Measurements from ENCODE around the gene OSBPL6. TPM values are rescaled to one million over a fixed set of nuclear protein-coding genes. Genes with fewer than 3 reads are reported as not detected.
"Not testable (repeated sequence)": the region's sequence is repeated elsewhere in the genome, so short reads cannot be mapped to it uniquely, and the experiment has no call there.

OSBPL6 gene
- total RNA-seq, 1 experiment from 2014 or later: 0.30 TPM

DNA sequence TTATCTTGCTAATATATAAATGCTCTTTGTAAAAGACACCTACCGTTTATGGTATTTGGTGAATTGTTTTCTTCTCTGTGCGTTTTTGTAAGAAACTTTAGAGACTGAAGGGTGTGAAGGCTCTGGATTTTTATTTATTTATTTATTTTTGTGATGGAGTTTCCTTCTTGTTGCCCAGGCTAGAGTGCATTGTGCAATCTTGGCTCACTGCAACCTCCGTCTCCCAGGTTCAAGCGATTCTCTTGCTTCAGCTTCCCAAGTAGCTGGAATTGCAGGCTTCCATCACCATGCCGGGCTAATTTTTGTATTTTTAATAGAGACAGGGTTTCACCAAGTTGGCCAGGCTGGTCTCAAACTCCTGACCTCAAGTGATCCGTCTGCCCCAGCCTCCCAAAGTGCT, 129.0 kb downstream of the OSBPL6 start:
- not testable (repeated sequence) for H3K9me2 ChIP-seq (replicated peaks; ENCODE audit: insufficient read depth, low read length); H3K4me3 ChIP-seq (ENCODE audit: low read length); DNase-seq; H4K20me1 ChIP-seq (ENCODE audit: insufficient read depth, low read depth, low read length); H3K36me3 ChIP-seq (ENCODE audit: insufficient read depth, low read length); H3K27ac ChIP-seq (ENCODE audit: low read length); H3K9ac ChIP-seq (ENCODE audit: low read length); H3K9me3 ChIP-seq (ENCODE audit: low read length); H3K4me2 ChIP-seq (ENCODE audit: low read depth, low read length, poor library complexity, severe bottlenecking); H2AFZ ChIP-seq (ENCODE audit: low read length); H3K79me2 ChIP-seq (ENCODE audit: low read length); H3K27me3 ChIP-seq (ENCODE audit: low read length); H3K4me1 ChIP-seq (ENCODE audit: low read length)

DNA sequence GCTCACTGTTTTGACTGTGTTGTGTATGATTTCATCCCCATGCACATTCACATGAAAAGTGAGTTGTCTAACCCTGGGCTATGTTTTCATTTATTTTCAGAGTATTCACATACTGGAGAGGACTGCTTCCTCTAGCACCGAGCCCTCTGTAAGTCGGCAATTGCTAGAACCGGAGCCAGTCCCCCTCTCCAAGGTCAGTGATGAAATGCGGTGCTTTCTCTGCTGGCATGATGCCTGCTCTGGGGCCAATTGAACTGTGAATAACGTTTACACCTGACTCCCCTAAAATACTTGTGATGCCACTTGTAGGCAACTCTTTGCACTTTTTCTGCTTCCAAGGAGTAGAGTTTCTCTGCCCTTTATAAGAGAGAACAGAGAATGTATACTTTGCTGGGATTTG, 129.8 kb downstream of the OSBPL6 start:
- no peak overlapping the region for H2AFZ ChIP-seq (ENCODE audit: low read length)

DNA sequence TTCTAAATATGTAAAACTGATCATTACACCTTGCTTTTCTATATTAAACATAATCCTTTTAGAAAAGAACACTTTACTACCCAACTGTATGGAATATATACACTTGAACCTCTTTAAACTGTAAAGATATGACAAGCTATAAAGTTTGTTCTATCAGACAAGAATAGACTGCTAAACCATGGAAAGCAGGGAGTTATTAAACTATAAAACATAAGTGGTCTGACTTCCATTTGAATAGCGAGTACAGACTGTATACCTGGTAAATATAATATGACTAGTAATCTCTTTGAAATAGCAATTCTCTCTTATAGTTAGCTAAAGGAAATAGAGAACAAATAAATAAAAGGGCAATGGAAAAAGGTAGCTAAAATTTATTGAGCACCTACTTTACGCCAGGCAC, 131.0 kb downstream of the OSBPL6 start:
- no peak overlapping the region for H3K4me3 ChIP-seq (ENCODE audit: low read length)
- no peaks in the 10 kb centered on the region for H3K27me3 ChIP-seq (ENCODE audit: low read length)
- no peaks in the 10 kb centered on the region for H3K36me3 ChIP-seq (ENCODE audit: insufficient read depth, low read length)
- no peak overlapping the region for H3K9ac ChIP-seq (ENCODE audit: low read length)
- no peaks in the 10 kb centered on the region for H3K79me2 ChIP-seq (ENCODE audit: low read length)
- H3K27ac ChIP-seq (ENCODE audit: low read length): no peak overlapping the region
- no peaks in the 10 kb centered on the region for H3K9me3 ChIP-seq (ENCODE audit: low read length)
- no peaks in the 10 kb centered on the region for H3K4me1 ChIP-seq (ENCODE audit: low read length)
- no peaks in the 10 kb centered on the region for H4K20me1 ChIP-seq (ENCODE audit: insufficient read depth, low read depth, low read length)
- H3K4me2 ChIP-seq (ENCODE audit: low read depth, low read length, poor library complexity, severe bottlenecking): no peak overlapping the region
- no peak for DNase-seq
- H3K9me2 ChIP-seq (replicated peaks; ENCODE audit: insufficient read depth, low read length): no peaks in the 10 kb centered on the region
- H2AFZ ChIP-seq (ENCODE audit: low read length): no peak overlapping the region

More for the DNA sequence above, 129.8 kb downstream of the OSBPL6 start:
- Histone ChIP-seq H3K9ac (ENCODE audit: low read length) (no peak overlapping the region), H4K20me1 (ENCODE audit: insufficient read depth, low read depth, low read length) (no peaks in the 10 kb centered on the region), H3K36me3 (ENCODE audit: insufficient read depth, low read length) (no peaks in the 10 kb centered on the region), H3K4me1 (ENCODE audit: low read length) (no peaks in the 10 kb centered on the region), H3K9me2 (replicated peaks; ENCODE audit: insufficient read depth, low read length) (no peaks in the 10 kb centered on the region), H3K27ac (ENCODE audit: low read length) (no peak overlapping the region), H3K79me2 (ENCODE audit: low read length) (no peaks in the 10 kb centered on the region), H3K4me2 (ENCODE audit: low read depth, low read length, poor library complexity, severe bottlenecking) (no peak overlapping the region), H3K4me3 (ENCODE audit: low read length) (no peak overlapping the region), H3K9me3 (ENCODE audit: low read length) (no peaks in the 10 kb centered on the region), H3K27me3 (ENCODE audit: low read length) (no peaks in the 10 kb centered on the region)
- DNase-seq: no peak

DNA sequence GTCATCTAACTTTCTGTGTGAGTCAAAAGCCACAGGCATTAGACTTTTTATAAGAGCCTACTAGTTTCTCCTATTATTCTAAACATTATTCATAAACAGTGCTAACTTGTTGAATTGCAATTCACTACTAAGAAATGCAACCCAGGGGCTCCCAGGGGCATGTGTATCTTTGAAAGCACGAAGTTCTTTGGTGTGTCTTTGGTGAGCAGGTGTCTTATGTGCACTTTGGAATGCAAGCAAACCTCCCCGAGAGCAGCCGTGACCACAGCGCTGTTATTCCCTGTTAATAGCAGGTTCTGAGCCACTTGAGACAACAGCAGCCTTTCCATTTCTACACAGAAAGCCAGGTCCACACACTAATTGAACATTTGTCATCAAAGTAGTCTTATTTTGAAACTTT, 133.2 kb downstream of the OSBPL6 start:
- Histone ChIP-seq H2AFZ (ENCODE audit: low read length) (no peak overlapping the region), H3K36me3 (ENCODE audit: insufficient read depth, low read length) (no peaks in the 10 kb centered on the region), H3K27ac (ENCODE audit: low read length) (no peak overlapping the region), H3K79me2 (ENCODE audit: low read length) (no peaks in the 10 kb centered on the region), H3K9me2 (replicated peaks; ENCODE audit: insufficient read depth, low read length) (no peaks in the 10 kb centered on the region), H3K9ac (ENCODE audit: low read length) (no peak overlapping the region), H3K4me1 (ENCODE audit: low read length) (no peaks in the 10 kb centered on the region), H3K27me3 (ENCODE audit: low read length) (no peaks in the 10 kb centered on the region), H3K4me3 (ENCODE audit: low read length) (no peak overlapping the region), H3K4me2 (ENCODE audit: low read depth, low read length, poor library complexity, severe bottlenecking) (no peak overlapping the region), H3K9me3 (ENCODE audit: low read length) (no peaks in the 10 kb centered on the region), H4K20me1 (ENCODE audit: insufficient read depth, low read depth, low read length) (no peaks in the 10 kb centered on the region)
- DNase-seq: no peak

- H3K36me3 ChIP-seq (ENCODE audit: insufficient read depth, low read length): no peaks in the 10 kb centered on the region
- no peaks in the 10 kb centered on the region for H3K27me3 ChIP-seq (ENCODE audit: low read length)
- no peaks in the 10 kb centered on the region for H3K9me3 ChIP-seq (ENCODE audit: low read length)
- H3K9ac ChIP-seq (ENCODE audit: low read length): no peak overlapping the region
- no peak overlapping the region for H3K4me3 ChIP-seq (ENCODE audit: low read length)
- no peaks in the 10 kb centered on the region for H3K9me2 ChIP-seq (replicated peaks; ENCODE audit: insufficient read depth, low read length)
- no peak overlapping the region for H3K4me2 ChIP-seq (ENCODE audit: low read depth, low read length, poor library complexity, severe bottlenecking)
- H3K4me1 ChIP-seq (ENCODE audit: low read length): no peaks in the 10 kb centered on the region
- H3K27ac ChIP-seq (ENCODE audit: low read length): no peak overlapping the region
- no peaks in the 10 kb centered on the region for H4K20me1 ChIP-seq (ENCODE audit: insufficient read depth, low read depth, low read length)
- H3K79me2 ChIP-seq (ENCODE audit: low read length): no peaks in the 10 kb centered on the region
- H2AFZ ChIP-seq (ENCODE audit: low read length): no peak overlapping the region
- no peak for DNase-seq
These were observed 133.7 kb downstream of the OSBPL6 start for GRCh38 chr2:178328037-178328436.

DNA sequence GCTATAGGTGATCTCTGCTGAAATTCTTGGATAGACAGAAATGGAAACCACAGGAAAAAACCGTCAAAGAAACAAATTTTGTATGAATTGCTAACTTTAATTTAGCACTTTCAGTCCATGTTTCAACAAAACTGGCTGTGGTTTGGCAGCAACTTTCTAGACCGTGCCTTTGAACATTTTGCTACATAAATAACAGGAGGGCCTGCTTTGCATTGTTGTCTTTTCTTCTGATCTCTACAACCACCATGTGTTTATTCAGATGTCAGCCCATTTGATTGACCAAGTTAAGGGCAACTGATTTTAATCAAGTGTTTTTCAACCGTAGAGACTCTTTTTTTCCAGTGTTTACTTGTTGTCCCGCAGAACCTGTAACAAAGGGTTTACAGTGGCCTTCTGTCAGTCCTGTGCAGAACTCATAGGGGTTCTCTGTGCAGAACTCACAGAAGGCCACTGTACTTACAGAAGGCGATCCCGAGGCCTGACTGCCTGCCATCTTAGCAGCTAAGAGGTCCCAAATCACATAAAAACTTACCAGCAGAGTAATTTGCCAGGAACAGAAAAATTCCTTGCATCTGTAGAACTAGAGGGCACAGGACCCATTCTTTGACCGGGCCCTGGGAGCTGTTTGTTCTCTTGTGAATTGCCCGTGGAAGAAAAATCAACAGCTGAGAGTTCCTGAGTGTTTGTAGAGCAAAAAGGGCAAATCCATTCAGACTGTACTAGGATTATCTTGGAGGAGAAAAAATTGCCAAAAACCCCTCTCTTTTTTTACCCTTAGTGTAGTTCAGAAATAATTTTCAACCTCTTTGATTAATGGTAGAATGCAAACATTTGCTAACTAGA, 136.1 kb downstream of the OSBPL6 start:
- Histone ChIP-seq H3K4me1 (ENCODE audit: low read length) (no peaks in the 10 kb centered on the region), H3K9me2 (replicated peaks; ENCODE audit: insufficient read depth, low read length) (no peaks in the 10 kb centered on the region), H3K27ac (ENCODE audit: low read length) (no peak overlapping the region), H3K36me3 (ENCODE audit: insufficient read depth, low read length) (no peaks in the 10 kb centered on the region), H3K27me3 (ENCODE audit: low read length) (no peaks in the 10 kb centered on the region), H3K4me3 (ENCODE audit: low read length) (no peak overlapping the region), H3K4me2 (ENCODE audit: low read depth, low read length, poor library complexity, severe bottlenecking) (no peak overlapping the region), H4K20me1 (ENCODE audit: insufficient read depth, low read depth, low read length) (no peaks in the 10 kb centered on the region), H2AFZ (ENCODE audit: low read length) (no peak overlapping the region), H3K9me3 (ENCODE audit: low read length) (no peaks in the 10 kb centered on the region), H3K9ac (ENCODE audit: low read length) (no peak overlapping the region), H3K79me2 (ENCODE audit: low read length) (no peaks in the 10 kb centered on the region)
- no peak for DNase-seq

DNA sequence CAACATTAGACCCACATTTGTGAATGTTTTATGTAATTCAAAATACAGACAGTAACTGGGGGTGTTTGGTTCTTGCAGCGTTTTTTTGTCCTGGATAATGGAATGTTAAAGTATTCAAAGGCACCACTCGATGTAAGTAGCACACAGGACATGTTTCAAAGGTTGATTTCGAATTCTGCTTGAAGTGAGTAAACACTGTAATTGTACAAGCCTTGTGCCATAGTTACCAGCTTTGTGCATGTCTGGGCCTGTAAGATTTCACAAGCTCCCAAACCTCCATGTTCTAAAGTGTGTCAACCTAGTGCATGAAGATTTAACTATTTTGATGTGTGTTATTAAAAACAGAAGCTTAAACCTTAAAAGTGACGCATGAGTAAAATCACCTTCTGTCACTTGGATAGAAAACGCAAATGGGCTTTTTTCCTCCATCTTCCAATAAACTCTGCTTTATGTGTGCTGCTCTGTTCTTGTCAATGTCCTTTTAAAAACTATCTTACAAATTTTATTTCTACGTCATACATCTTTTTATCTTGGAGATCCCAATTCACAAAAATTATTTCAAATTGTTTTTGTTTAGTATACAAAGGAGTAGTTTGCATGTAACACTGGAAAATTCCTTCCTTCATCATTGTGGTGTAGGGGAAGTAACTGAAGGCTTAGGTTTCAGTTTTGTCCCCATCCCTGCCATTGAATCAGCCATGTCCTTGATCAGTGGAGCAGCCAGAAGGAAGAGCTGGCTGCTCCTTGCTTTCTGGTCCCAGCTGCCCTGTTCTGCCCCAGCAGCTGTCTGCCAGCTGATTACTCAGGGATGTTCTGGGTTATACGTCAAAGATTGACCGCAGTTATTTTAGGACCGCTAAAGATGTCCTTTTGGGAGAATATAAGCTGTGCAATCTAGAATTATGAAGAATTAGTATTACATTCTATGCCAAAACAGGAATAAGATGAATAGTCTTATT, 137.4 kb downstream of the OSBPL6 start:
- Histone ChIP-seq H3K4me3 (ENCODE audit: low read length) (no peak overlapping the region), H3K9me3 (ENCODE audit: low read length) (no peaks in the 10 kb centered on the region), H4K20me1 (ENCODE audit: insufficient read depth, low read depth, low read length) (no peaks in the 10 kb centered on the region), H3K9me2 (replicated peaks; ENCODE audit: insufficient read depth, low read length) (no peaks in the 10 kb centered on the region), H2AFZ (ENCODE audit: low read length) (no peak overlapping the region), H3K9ac (ENCODE audit: low read length) (no peak overlapping the region), H3K27ac (ENCODE audit: low read length) (no peak overlapping the region), H3K36me3 (ENCODE audit: insufficient read depth, low read length) (no peaks in the 10 kb centered on the region), H3K4me2 (ENCODE audit: low read depth, low read length, poor library complexity, severe bottlenecking) (no peak overlapping the region), H3K79me2 (ENCODE audit: low read length) (no peaks in the 10 kb centered on the region), H3K4me1 (ENCODE audit: low read length) (no peaks in the 10 kb centered on the region), H3K27me3 (ENCODE audit: low read length) (no peaks in the 10 kb centered on the region)
- no peak for DNase-seq

- H3K9me2 ChIP-seq (replicated peaks; ENCODE audit: insufficient read depth, low read length): no peaks in the 10 kb centered on the region
- no peak overlapping the region for H3K27ac ChIP-seq (ENCODE audit: low read length)
- no peaks in the 10 kb centered on the region for H3K4me1 ChIP-seq (ENCODE audit: low read length)
- no peaks in the 10 kb centered on the region for H3K9me3 ChIP-seq (ENCODE audit: low read length)
- H4K20me1 ChIP-seq (ENCODE audit: insufficient read depth, low read depth, low read length): no peaks in the 10 kb centered on the region
- H2AFZ ChIP-seq (ENCODE audit: low read length): no peak overlapping the region
- no peak overlapping the region for H3K4me2 ChIP-seq (ENCODE audit: low read depth, low read length, poor library complexity, severe bottlenecking)
- no peak overlapping the region for H3K4me3 ChIP-seq (ENCODE audit: low read length)
- H3K36me3 ChIP-seq (ENCODE audit: insufficient read depth, low read length): no peaks in the 10 kb centered on the region
- no peak overlapping the region for H3K9ac ChIP-seq (ENCODE audit: low read length)
- H3K27me3 ChIP-seq (ENCODE audit: low read length): no peaks in the 10 kb centered on the region
- no peaks in the 10 kb centered on the region for H3K79me2 ChIP-seq (ENCODE audit: low read length)
- DNase-seq: no peak
These were observed 139.5 kb downstream of the OSBPL6 start for GRCh38 chr2:178333851-178334250.

Data from Karpas-422 (cell line).